Osteocyte (in vitro differentiated cells): ENCODE results near the gene POLD1. TPM values are rescaled to one million over a fixed set of nuclear protein-coding genes. Genes with fewer than 3 reads are reported as not detected.

Experiments used
- DNase-seq: peaks from one replicate; pipeline ENCODE4 v3.0.0; 2021; ENCODE audit warnings: mixed read lengths; ENCODE audit not compliant: unreplicated experiment; ENCODE audit errors: extremely low spot score
- H3K27ac Mint-ChIP-seq: one replicate; pipeline ENCODE4 v1.8.0; 2021; ENCODE audit warnings: mild to moderate bottlenecking, mixed read lengths; ENCODE audit not compliant: unreplicated experiment
- H3K27me3 Mint-ChIP-seq: one replicate; pipeline ENCODE4 v1.8.0; 2021; ENCODE audit warnings: mixed read lengths; ENCODE audit not compliant: unreplicated experiment
- H3K36me3 Mint-ChIP-seq: one replicate; pipeline ENCODE4 v1.8.0; 2021; ENCODE audit warnings: mixed read lengths; ENCODE audit not compliant: unreplicated experiment
- H3K4me1 Mint-ChIP-seq: one replicate; pipeline ENCODE4 v1.8.0; 2021; ENCODE audit warnings: mixed read lengths; ENCODE audit not compliant: unreplicated experiment
- H3K4me3 Mint-ChIP-seq: one replicate; pipeline ENCODE4 v1.8.0; 2021; ENCODE audit warnings: mild to moderate bottlenecking, moderate library complexity, mixed read lengths; ENCODE audit not compliant: unreplicated experiment
- H3K9me3 Mint-ChIP-seq: one replicate; pipeline ENCODE4 v1.8.0; 2021; ENCODE audit warnings: mixed read lengths; ENCODE audit not compliant: unreplicated experiment
- CTCF ChIP-seq: fragments of 200-600 bp; sonication (generic); IDR thresholded peaks from 2 replicates; pipeline ENCODE4 v1.5.0; 2021; ENCODE audit warnings: antibody characterized with exemption, mild to moderate bottlenecking, moderate library complexity
- total RNA-seq: library from RNA; stranded (reverse); gene quantifications from 2 replicates; pipeline ENCODE4 v1.2.1, GENCODE V29; 2021

The POLD1 gene
- total RNA-seq, 1 donor from 2014 or later: 19.6 TPM

- H3K27ac Mint-ChIP-seq: no peak overlapping the region
- DNase-seq: no peak
These were observed 22.1 kb upstream of the POLD1 start for GRCh38 chr19:50362030-50362412.

GRCh38 chr19:50362656-50363424 lies 21.3 kb upstream of the POLD1 start:
- DNase-seq: no peak
- Mint-ChIP-seq H3K4me1 (no peaks in the 10 kb centered on the region), H3K27me3 (no peaks in the 10 kb centered on the region), H3K36me3 (no peaks in the 10 kb centered on the region), H3K27ac (no peak overlapping the region), H3K4me3 (no peak overlapping the region), H3K9me3 (no peaks in the 10 kb centered on the region)
- TF ChIP-seq CTCF: no peak

More at GRCh38 chr19:50362030-50362412, 22.1 kb upstream of the POLD1 start:
- Mint-ChIP-seq H3K36me3 (no peaks in the 10 kb centered on the region), H3K9me3 (no peaks in the 10 kb centered on the region), H3K27me3 (no peaks in the 10 kb centered on the region), H3K4me3 (no peak overlapping the region), H3K4me1 (no peaks in the 10 kb centered on the region)
- no peak for TF ChIP-seq CTCF

GRCh38 chr19:50365434-50366306 lies 18.5 kb upstream of the POLD1 start, which contains the start of gene NAPSA:
TSS of gene NAPSA (minus strand) at chr19:50365639. CDS start at chr19:50365621, 18 bp downstream.
- Mint-ChIP-seq H3K4me1 (peaks cover 7% of the 10 kb centered on the region), H3K4me3 (no peak within 1 kb of the TSS), H3K27me3 (peaks cover 2% of the 10 kb centered on the region), H3K36me3 (no peaks in the 10 kb centered on the region), H3K27ac (no peak within 1 kb of the TSS), H3K9me3 (no peaks in the 10 kb centered on the region)
- no peak for TF ChIP-seq CTCF
- DNase-seq: no peak

GRCh38 chr19:50368649-50369570 lies 15.2 kb upstream of the POLD1 start:
- Mint-ChIP-seq H3K9me3 (no peaks in the 10 kb centered on the region), H3K27me3 (peaks cover 2% of the 10 kb centered on the region), H3K27ac (peak overlapping the region; percentile 87)

More at GRCh38 chr19:50368649-50369570, 15.2 kb upstream of the POLD1 start:
- H3K4me3 Mint-ChIP-seq: peak overlapping the region; percentile 90
- TF ChIP-seq CTCF: peak; percentile 91
- peaks cover 7% of the 10 kb centered on the region for H3K4me1 Mint-ChIP-seq
- peak; percentile 93 for DNase-seq
- H3K36me3 Mint-ChIP-seq: no peaks in the 10 kb centered on the region
